ENCODE results near the gene KRTCAP2.
"Not testable (repeated sequence)": the region's sequence is repeated elsewhere in the genome, so short reads cannot be mapped to it uniquely, and the experiment has no call there.

Gene KRTCAP2

GRCh38 chr1:155172732-155173477 is at the start of gene KRTCAP2:
Gene KRTCAP2 (minus strand): TSS chr1:155173304. CDS start chr1:155173224, 80 bp downstream.
- peak; percentile 91 to 96 for DNase-seq

GRCh38 chr1:155220211-155220965 is 47.3 kb upstream of the KRTCAP2 start:
- not testable (repeated sequence) for DNase-seq

DNA sequence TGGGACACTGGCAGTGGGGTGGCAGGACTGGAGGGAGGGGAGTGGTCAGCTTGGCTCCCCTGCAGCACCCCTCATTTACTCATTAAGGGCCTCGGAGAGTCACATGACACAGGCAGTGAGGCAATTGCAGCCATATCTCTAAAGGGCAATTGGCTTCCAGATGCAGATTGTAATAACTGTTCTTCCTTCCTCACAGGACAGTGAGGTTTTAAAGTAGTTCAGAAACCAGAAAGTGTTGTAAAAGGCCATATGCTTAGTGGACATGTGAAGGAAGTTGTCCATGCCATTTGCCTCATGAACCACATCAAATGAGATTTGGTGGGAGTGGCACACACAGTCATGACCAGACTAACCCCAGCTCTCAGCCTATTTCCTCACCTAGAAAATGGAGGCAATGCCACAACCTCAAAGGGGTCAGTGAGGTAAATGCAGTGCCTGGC is 46.5 kb upstream of the KRTCAP2 start:
- DNase-seq, result peak; percentile 64 to 67

- DNase-seq, result peak; percentile 51 to 77
These were observed 45.9 kb upstream of the KRTCAP2 start for GRCh38 chr1:155218854-155219591.

DNA sequence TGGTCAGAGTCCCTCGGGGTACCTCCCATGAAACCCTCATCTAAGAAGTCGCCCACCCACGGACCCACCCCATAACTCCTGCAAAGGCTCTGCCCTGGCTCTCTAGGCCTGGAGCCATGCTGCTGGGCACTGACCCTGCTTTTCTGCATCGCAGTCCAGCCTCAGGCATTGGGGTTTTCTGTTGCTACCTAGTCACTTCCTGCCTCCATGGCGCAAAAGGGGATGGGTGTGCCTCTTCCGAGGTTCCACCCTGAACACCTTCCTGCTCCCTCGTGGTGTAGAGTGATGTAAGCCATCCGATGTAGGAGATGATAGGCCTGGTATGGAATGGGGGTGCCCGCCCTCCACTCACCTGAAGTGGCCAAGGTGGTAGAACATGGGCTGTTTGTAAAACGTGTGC is 41.6 kb upstream of the KRTCAP2 start:
- not testable (repeated sequence) for DNase-seq

- DNase-seq, result not testable (repeated sequence)
These were observed 38.9 kb upstream of the KRTCAP2 start for GRCh38 chr1:155212051-155212440.

GRCh38 chr1:155211381-155212050 is 38.4 kb upstream of the KRTCAP2 start:
- DNase-seq, result not testable (repeated sequence)

GRCh38 chr1:155210314-155211104 is 37.4 kb upstream of the KRTCAP2 start:
- DNase-seq, result peak; percentile 75 to 77

GRCh38 chr1:155209312-155209721 is 36.2 kb upstream of the KRTCAP2 start:
- no peak for DNase-seq

- DNase-seq, result peak; percentile 71 to 78
These were observed 35.6 kb upstream of the KRTCAP2 start, which contains the start of gene MTX1 for GRCh38 chr1:155208541-155209311. Gene MTX1 (plus strand): TSS chr1:155208695. CDS start chr1:155208805, 110 bp downstream.

- peak in 1 of 2 donors; percentile 64 for DNase-seq
These were observed 34.9 kb upstream of the KRTCAP2 start, which contains the start of gene THBS3 for GRCh38 chr1:155207806-155208540. Gene THBS3 (minus strand): TSS chr1:155207897. CDS start chr1:155207876, 21 bp downstream.

DNA sequence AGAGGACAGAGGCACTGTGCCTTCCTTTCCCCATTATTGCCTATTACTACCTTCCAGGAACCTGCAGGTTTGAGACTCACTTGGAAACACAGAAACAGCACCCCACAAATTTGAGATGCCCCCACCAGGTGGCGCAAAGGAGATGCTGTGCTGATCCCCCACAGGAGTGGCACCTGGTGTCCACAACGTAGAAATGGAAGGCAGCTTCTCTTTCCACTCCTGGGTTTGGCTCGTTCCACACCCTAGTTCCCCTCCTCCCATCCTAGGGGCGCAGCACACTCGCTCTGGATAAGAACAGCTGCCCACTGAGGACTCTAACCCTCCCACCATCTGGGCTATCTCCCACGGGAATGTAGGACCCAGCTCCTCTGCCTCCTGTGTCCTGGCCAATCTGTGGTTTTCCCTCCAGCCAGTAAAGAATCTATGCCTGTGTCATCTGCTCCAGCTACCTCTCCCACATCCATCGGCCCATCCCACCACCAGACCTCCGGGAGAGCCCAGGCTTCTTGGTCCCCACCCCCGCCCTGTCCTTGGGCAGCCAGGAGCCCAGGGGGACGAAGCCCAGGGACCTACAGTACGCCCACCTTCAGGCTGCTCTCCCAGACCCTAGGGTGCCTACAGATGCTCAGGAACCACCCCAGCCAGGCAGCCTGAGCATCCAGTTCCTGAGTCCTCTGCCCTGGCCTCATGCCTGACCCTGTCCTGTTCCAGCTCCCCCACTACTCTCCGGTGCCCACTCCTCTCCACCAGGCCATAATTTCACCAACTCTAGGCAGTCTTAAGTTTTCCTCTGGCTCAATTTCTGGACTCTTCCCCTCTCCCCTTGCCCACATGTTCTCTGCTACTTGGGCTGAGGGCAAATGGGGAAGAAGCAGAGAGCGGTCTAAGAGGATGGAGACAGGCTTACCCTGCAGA is 34.0 kb upstream of the KRTCAP2 start:
- DNase-seq, result peak; percentile 48 to 90

DNA sequence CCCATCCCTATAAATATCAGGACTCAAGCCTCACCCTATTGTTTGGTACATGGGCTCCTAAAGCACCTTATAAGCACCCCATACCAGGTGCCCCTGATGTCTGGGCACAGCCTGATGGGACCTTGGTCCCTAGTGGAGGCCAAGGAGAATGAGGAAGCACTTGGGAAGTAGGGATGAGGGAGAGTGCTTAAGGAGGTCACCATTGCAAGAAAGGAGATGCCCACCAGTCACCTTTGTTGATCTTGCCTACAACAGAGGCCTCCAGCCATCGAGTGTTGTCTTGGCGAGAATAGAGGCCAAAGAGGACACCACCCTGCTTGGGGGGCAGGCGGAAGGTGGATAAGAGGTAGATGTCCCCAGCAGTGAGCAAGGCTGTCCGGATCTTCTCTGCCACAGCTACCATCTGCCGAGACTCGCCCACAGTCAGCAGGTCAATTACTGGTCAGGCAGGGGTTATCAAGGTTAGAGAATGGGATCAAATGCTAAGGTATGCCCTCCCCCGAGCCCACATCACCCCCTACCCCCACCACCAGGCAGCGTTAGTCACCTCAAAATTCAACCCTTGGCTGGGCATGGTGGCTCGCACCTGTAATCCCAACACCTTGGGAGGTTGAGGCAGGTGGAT is 33.0 kb upstream of the KRTCAP2 start:
- DNase-seq, result no peak

DNA sequence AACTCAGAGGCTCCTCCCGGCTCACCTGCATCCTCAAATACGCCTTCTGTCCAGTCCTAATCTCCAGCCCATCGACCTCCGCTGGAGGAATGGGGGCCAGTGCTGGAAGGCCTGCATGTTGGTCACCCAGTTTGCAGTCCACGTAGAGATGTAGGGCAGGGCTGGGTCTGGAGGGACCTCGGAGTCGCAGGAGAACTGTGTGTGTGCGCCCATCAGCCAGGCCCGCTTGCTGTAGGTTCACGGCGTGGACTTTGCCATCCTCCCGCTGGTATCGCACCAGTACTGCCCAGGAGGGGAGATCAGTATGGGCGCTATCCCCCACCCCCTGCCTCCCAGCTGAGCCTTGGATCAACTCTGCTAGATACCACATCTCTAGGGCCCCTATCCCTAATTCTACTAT is 31.9 kb upstream of the KRTCAP2 start:
- no peak for DNase-seq

DNA sequence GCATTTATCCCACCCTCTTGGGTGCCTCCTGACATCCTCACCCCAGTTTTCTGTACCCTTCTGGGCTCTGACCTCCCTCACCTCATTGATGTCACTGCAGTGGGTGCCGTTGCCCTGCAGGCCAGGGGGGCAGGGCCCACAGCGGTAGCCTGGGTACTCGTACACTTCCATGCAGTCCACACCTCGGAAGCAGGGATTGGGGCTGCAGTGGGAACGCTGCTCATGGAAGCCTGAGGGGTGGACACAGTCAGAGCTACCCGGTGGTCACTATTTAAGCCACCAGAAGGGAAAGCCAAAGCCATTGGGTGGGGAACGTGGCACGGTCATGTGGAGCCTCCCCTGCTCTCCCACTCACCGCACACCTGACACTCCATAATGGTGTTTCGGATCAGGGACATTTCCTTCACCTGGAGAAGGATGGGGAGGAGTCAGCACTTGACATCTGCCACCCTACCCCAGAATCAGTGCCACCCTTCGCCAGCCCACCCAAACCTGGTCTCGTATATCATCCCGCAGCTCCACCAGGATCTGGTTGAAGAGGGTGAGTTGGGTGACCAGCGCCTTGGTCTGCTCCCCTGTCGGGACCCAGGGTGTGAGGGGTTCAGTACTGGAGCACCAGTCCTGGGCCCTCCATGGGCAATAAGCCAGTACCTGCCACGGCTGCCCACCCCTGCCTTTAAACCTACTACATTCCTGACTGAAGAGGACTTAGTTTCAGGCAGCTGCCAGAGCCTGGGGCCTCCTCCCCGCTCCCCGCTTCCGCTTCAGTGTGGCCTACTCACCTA is 29.8 kb upstream of the KRTCAP2 start:
- no peak for DNase-seq

GRCh38 chr1:155202198-155202597 is 29.1 kb upstream of the KRTCAP2 start:
- no peak for DNase-seq

GRCh38 chr1:155200920-155201319 is 27.8 kb upstream of the KRTCAP2 start:
- no peak for DNase-seq

GRCh38 chr1:155199792-155200191 is 26.7 kb upstream of the KRTCAP2 start:
- no peak for DNase-seq

Measured in inflammatory macrophage treated with lipopolysaccharide for 1 hour (primary cell).